HEK293 (cell line): ENCODE data around the gene THOC1.

Experiments used
- BCL6B ChIP-seq: fragments of 450-650 bp; formaldehyde crosslinking; IDR thresholded peaks from 2 replicates; pipeline ENCODE4 v1.5.1; 2017; ENCODE audit warnings: missing biosample characterization, missing genetic modification characterization
- EGR2 ChIP-seq: fragments of 450-650 bp; formaldehyde crosslinking; IDR thresholded peaks from 2 replicates; pipeline ENCODE4 v1.5.1; 2016; ENCODE audit warnings: low read depth, missing biosample characterization, missing genetic modification characterization
- GLI4 ChIP-seq: fragments of 450-650 bp; formaldehyde crosslinking; IDR thresholded peaks from 2 replicates; pipeline ENCODE4 v1.5.1; 2016; ENCODE audit warnings: missing biosample characterization, missing genetic modification characterization
- KLF10 ChIP-seq: fragments of 450-650 bp; IDR thresholded peaks from 2 replicates; pipeline ENCODE4 v1.5.1; 2018; ENCODE audit warnings: missing biosample characterization, mild to moderate bottlenecking, missing genetic modification characterization
- KLF7 ChIP-seq: fragments of 450-650 bp; formaldehyde crosslinking; IDR thresholded peaks from 2 replicates; pipeline ENCODE4 v1.5.1; 2016; ENCODE audit warnings: missing biosample characterization, missing genetic modification characterization, borderline replicate concordance
- KLF9 ChIP-seq: fragments of 450-650 bp; formaldehyde crosslinking; IDR thresholded peaks from 2 replicates; pipeline ENCODE4 v1.5.1; 2016; ENCODE audit warnings: missing biosample characterization, missing genetic modification characterization, low read depth
- PBX3 ChIP-seq: sonication (generic); formaldehyde crosslinking; IDR thresholded peaks from 2 replicates; pipeline ENCODE4 v1.8.1; 2022; ENCODE audit warnings: mild to moderate bottlenecking, moderate library complexity, missing genetic modification reagents
- PRDM10 ChIP-seq: fragments of 450-650 bp; formaldehyde crosslinking; IDR thresholded peaks from 2 replicates; pipeline ENCODE4 v1.5.1; 2016; ENCODE audit warnings: missing biosample characterization, missing genetic modification characterization
- RBAK ChIP-seq: fragments of 450-650 bp; formaldehyde crosslinking; IDR thresholded peaks from 2 replicates; pipeline ENCODE4 v1.5.1; 2016; ENCODE audit warnings: missing biosample characterization, missing genetic modification characterization
- ZBTB44 ChIP-seq: fragments of 450-650 bp; IDR thresholded peaks from 2 replicates; pipeline ENCODE4 v1.5.1; 2018; ENCODE audit warnings: missing biosample characterization, mild to moderate bottlenecking, missing genetic modification characterization
- ZBTB48 ChIP-seq: fragments of 450-650 bp; formaldehyde crosslinking; IDR thresholded peaks from 2 replicates; pipeline ENCODE4 v1.5.1; 2016; ENCODE audit warnings: missing biosample characterization, missing genetic modification characterization
- ZBTB49 ChIP-seq: fragments of 450-650 bp; formaldehyde crosslinking; IDR thresholded peaks from 2 replicates; pipeline ENCODE4 v1.5.1; 2016; ENCODE audit warnings: missing biosample characterization, missing genetic modification characterization, low read depth
- ZNF140 ChIP-seq: fragments of 450-650 bp; formaldehyde crosslinking; IDR thresholded peaks from 2 replicates; pipeline ENCODE4 v1.5.1; 2016; ENCODE audit warnings: missing biosample characterization, missing genetic modification characterization
- ZNF248 ChIP-seq: fragments of 450-650 bp; formaldehyde crosslinking; IDR thresholded peaks from 2 replicates; pipeline ENCODE4 v1.5.1; 2017; ENCODE audit warnings: missing biosample characterization, missing genetic modification characterization
- ZNF280C ChIP-seq: fragments of 450-650 bp; formaldehyde crosslinking; IDR thresholded peaks from 2 replicates; pipeline ENCODE4 v1.5.1; 2016; ENCODE audit warnings: missing biosample characterization, missing genetic modification characterization
- ZNF426 ChIP-seq: fragments of 450-650 bp; formaldehyde crosslinking; IDR thresholded peaks from 2 replicates; pipeline ENCODE4 v1.5.1; 2017; ENCODE audit warnings: missing biosample characterization, missing genetic modification characterization, mild to moderate bottlenecking, inconsistent platforms, moderate library complexity
- ZNF449 ChIP-seq: fragments of 450-650 bp; formaldehyde crosslinking; IDR thresholded peaks from 2 replicates; pipeline ENCODE4 v1.5.1; 2017; ENCODE audit warnings: missing biosample characterization, mild to moderate bottlenecking, missing genetic modification characterization, moderate library complexity
- ZNF513 ChIP-seq: fragments of 450-650 bp; IDR thresholded peaks from 2 replicates; pipeline ENCODE4 v1.5.1; 2018; ENCODE audit warnings: missing biosample characterization, missing genetic modification characterization
- ZNF621 ChIP-seq: fragments of 450-650 bp; formaldehyde crosslinking; IDR thresholded peaks from 2 replicates; pipeline ENCODE4 v1.5.1; 2017; ENCODE audit warnings: missing biosample characterization, missing genetic modification characterization
- ZNF664 ChIP-seq: fragments of 450-650 bp; formaldehyde crosslinking; IDR thresholded peaks from 2 replicates; pipeline ENCODE4 v1.5.1; 2016; ENCODE audit warnings: missing biosample characterization, missing genetic modification characterization
- ZNF776 ChIP-seq: fragments of 450-650 bp; formaldehyde crosslinking; IDR thresholded peaks from 2 replicates; pipeline ENCODE4 v1.5.0; 2017; ENCODE audit warnings: missing biosample characterization, missing genetic modification characterization, borderline replicate concordance
- ZSCAN23 ChIP-seq: fragments of 450-650 bp; formaldehyde crosslinking; IDR thresholded peaks from 2 replicates; pipeline ENCODE4 v1.5.1; 2016; ENCODE audit warnings: missing biosample characterization, missing genetic modification characterization

The THOC1 gene

GRCh38 chr18:267688-268552, at the start of gene THOC1 (continued):
- TF ChIP-seq ZNF280C (tag by site-specific recombination) (0 out of 2 replicates have a peak, but pooled peaks have one; percentile 25), ZNF513 (tag by site-specific recombination) (no peak), GLI4 (no peak), ZNF664 (tag by site-specific recombination) (no peak), ZNF776 (tag by site-specific recombination) (no peak), PRDM10 (tag by site-specific recombination) (peak; percentile 88), ZNF449 (tag by site-specific recombination) (peak; percentile 94), ZNF621 (no peak), KLF10 (tag by site-specific recombination) (peak; percentile 47; the same call in 1 of the 2 replicates), KLF7 (tag by site-specific recombination) (peak; percentile 72; the same call in 1 of the 2 replicates), ZNF140 (tag by site-specific recombination) (no peak), ZBTB49 (no peak), KLF9 (tag by site-specific recombination) (peak; percentile 89), PBX3 (CRISPR knock-in tag) (no peak), EGR2 (tag by site-specific recombination) (peak; percentile 45), ZNF426 (tag by site-specific recombination) (no peak), ZBTB48 (no peak), ZBTB44 (tag by site-specific recombination) (no peak), BCL6B (tag by site-specific recombination) (peak; percentile 85), ZSCAN23 (tag by site-specific recombination) (no peak), ZNF248 (no peak), RBAK (tag by site-specific recombination) (no peak)
